ENCODE data around the gene GPHN. TPM values are rescaled to one million over a fixed set of nuclear protein-coding genes. Genes with fewer than 3 reads are reported as not detected.

Gene GPHN
- total RNA-seq, 6 donors from 2014 or later, result 24.4 to 45.1 (median 31.5) TPM

DNA sequence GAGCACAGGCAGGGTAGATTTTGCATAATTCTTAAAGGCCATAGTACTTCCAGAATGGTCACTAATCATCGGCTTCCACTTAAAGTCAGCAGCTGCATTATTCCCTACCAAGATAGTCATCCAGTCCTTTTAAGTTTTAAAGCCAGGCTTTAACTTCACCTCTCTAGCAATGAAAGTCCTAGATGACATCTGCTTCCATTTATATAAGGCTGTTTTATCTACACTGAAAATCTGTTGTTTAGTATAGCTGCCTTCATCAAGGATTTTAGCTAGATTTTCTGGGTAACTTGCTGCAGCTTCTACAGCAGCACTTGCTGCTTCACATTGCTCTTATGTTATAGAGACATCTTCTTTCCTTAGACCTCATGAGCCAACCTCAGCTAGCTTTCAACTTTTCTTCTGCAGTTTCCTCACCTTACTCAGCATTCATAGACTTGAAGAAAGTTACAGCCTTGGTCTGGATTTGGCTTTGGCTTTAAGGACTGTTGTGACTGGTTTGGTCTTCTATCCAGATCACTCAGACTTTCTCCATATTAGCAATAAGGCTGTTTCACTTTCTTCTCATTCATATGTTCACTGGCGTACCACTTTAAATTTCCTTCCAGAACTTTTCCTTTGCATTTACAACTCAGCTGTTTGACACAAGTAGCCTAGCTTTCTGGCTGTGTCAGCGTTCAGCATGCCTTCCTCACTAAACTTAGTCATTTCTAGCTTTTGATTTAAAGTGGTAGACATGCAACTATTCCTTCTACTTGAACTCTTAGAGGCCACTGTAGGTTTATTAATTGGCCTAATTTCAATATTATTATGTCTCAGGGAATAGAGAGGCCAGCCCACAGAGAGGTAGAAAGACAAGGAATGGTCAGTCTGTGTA lies 471.4 kb downstream of the GPHN start:
- TF ChIP-seq POLR2A (IDR thresholded peaks at IDR 0.05), result no peak
- TF ChIP-seq, protein P1, sequence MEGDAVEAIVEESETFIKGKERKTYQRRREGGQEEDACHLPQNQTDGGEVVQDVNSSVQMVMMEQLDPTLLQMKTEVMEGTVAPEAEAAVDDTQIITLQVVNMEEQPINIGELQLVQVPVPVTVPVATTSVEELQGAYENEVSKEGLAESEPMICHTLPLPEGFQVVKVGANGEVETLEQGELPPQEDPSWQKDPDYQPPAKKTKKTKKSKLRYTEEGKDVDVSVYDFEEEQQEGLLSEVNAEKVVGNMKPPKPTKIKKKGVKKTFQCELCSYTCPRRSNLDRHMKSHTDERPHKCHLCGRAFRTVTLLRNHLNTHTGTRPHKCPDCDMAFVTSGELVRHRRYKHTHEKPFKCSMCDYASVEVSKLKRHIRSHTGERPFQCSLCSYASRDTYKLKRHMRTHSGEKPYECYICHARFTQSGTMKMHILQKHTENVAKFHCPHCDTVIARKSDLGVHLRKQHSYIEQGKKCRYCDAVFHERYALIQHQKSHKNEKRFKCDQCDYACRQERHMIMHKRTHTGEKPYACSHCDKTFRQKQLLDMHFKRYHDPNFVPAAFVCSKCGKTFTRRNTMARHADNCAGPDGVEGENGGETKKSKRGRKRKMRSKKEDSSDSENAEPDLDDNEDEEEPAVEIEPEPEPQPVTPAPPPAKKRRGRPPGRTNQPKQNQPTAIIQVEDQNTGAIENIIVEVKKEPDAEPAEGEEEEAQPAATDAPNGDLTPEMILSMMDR (IDR thresholded peaks at IDR 0.05), result no peak
- no peak for TF ChIP-seq POLR2AphosphoS5 (IDR thresholded peaks at IDR 0.05)
- TF ChIP-seq EP300 (IDR thresholded peaks at IDR 0.05), result no peak
- H3K9me3 ChIP-seq, result no peaks in the 10 kb centered on the region
- no peak for DNase-seq
- H3K27me3 ChIP-seq, result no peaks in the 10 kb centered on the region
- no peak overlapping the region for H3K4me3 ChIP-seq
- H3K27ac ChIP-seq, result no peak overlapping the region
- H3K36me3 ChIP-seq, result no peaks in the 10 kb centered on the region
- whole genome bisulfite sequencing, 2 donors, result 85 to 90% methylated on average over 3 of the region's 3 CpGs
- no peaks in the 10 kb centered on the region for H3K4me1 ChIP-seq
- no peak for ATAC-seq (ENCODE audit: low FRiP score in 2 of 2)

DNA sequence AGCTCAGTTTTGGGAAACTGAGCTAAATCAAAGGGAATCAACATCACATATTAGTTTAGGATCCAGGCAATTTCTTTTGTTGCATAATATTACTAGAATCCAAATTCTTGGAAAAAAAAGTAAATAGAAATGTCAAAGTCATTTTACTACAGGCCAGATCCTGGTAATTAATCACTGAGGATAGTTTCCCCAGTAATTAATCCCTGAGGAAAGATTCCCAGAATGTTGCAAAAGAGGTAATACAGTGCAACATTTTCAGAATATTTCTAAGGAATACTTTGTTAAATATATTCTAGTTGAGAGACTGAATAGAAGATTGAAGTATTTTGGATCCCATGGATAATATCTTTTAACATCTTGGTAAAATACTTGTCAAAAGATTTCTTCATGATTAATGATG lies 474.3 kb downstream of the GPHN start:
- no peaks in the 10 kb centered on the region for H3K9me3 ChIP-seq
- no peak for DNase-seq
- H3K4me3 ChIP-seq, result no peak overlapping the region
- no peaks in the 10 kb centered on the region for H3K36me3 ChIP-seq
- ATAC-seq (ENCODE audit: low FRiP score in 2 of 2), result no peak
- H3K27me3 ChIP-seq, result no peaks in the 10 kb centered on the region
- H3K4me1 ChIP-seq, result no peaks in the 10 kb centered on the region
- TF ChIP-seq EP300 (IDR thresholded peaks at IDR 0.05), result no peak
- TF ChIP-seq POLR2A (IDR thresholded peaks at IDR 0.05), result no peak
- TF ChIP-seq POLR2AphosphoS5 (IDR thresholded peaks at IDR 0.05), result no peak
- TF ChIP-seq, protein P1 (IDR thresholded peaks at IDR 0.05), result no peak
- H3K27ac ChIP-seq, result no peak overlapping the region

DNA sequence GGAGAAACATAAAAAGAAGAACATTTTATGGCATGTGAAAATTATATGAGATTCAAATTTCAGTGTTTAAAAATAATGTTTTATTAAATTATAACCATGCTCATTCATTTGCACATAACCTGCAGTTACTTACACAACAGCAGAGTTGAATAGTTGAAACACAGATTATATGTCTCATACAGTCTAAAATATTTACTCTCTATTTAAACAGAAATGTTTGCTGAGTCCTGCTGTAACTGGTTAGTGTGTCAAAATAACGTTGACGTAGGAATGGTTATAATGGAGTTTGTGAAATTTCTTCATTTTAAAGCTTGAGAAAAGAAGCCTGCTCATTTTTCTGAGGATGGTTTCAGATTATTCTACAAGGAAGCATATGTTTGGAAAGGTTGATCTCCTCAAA lies 484.8 kb downstream of the GPHN start:
- H3K4me3 ChIP-seq, result no peak overlapping the region
- H3K36me3 ChIP-seq, result no peaks in the 10 kb centered on the region
- 85 to 96% methylated on average over 2 of the region's 2 CpGs for WGBS, 2 donors
- no peak for ATAC-seq (ENCODE audit: low FRiP score in 2 of 2)
- H3K27me3 ChIP-seq, result no peaks in the 10 kb centered on the region
- DNase-seq, result no peak
- no peaks in the 10 kb centered on the region for H3K9me3 ChIP-seq
- no peaks in the 10 kb centered on the region for H3K4me1 ChIP-seq
- TF ChIP-seq EP300 (IDR thresholded peaks at IDR 0.05), result no peak
- no peak overlapping the region for H3K27ac ChIP-seq

DNA sequence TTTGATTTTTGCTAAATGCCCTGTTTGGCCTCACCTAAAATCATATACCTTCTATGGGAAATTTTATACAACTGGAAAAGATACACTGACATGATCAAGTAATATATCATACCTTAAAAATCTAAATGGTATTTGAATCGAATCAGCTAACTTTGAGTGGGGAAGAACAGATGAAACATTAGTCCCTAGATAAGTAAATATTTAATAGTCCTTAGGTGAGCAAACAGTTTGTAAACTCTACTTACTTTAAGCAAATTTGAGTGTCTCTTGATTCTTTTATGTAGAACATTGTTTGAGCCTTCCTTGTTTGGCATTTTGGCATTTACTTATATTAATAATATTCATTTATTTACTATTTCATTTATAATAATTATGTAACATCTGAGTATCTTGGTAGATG lies 485.6 kb downstream of the GPHN start:
- no peaks in the 10 kb centered on the region for H3K9me3 ChIP-seq
- no peak overlapping the region for H3K27ac ChIP-seq
- no peaks in the 10 kb centered on the region for H3K4me1 ChIP-seq
- no peaks in the 10 kb centered on the region for H3K27me3 ChIP-seq
- DNase-seq, result no peak
- no peak for ATAC-seq (ENCODE audit: low FRiP score in 2 of 2)
- H3K36me3 ChIP-seq, result no peaks in the 10 kb centered on the region
- WGBS, 2 donors, result 70 to 75% methylated on average over 1 of the region's 1 CpG
- H3K4me3 ChIP-seq, result no peak overlapping the region
- no peak for TF ChIP-seq POLR2AphosphoS5 (IDR thresholded peaks at IDR 0.05)

DNA sequence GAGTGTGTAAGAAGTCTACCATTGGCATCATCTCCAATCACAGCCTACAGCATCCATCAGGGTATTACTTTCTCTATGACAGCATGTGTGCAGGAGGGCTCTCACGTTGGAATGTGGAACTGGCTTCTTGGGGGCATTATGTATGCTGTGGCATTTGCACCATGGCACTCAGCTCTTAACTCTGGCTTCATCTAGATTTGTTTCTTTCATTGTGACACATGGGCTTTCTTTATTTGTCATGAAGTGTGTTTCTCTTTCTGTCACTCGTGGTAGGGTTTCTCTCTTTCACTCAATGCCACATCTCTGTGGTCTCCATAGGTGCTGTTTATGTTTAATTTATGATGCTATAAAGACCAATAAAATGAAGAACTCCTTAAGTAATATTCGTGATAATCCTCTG lies 490.1 kb downstream of the GPHN start:
- no peak overlapping the region for H3K4me3 ChIP-seq
- no peaks in the 10 kb centered on the region for H3K4me1 ChIP-seq
- WGBS, 2 donors, result 85 to 87% methylated on average over 3 of the region's 3 CpGs
- no peaks in the 10 kb centered on the region for H3K27me3 ChIP-seq
- no peaks in the 10 kb centered on the region for H3K36me3 ChIP-seq
- H3K27ac ChIP-seq, result no peak overlapping the region
- TF ChIP-seq POLR2A (IDR thresholded peaks at IDR 0.05), result no peak
- TF ChIP-seq, protein P1 (IDR thresholded peaks at IDR 0.05), result no peak
- TF ChIP-seq EP300 (IDR thresholded peaks at IDR 0.05), result no peak
- TF ChIP-seq POLR2AphosphoS5 (IDR thresholded peaks at IDR 0.05), result no peak
- ATAC-seq (ENCODE audit: low FRiP score in 2 of 2) (no peak), DNase-seq (no peak)
- H3K9me3 ChIP-seq, result no peaks in the 10 kb centered on the region

DNA sequence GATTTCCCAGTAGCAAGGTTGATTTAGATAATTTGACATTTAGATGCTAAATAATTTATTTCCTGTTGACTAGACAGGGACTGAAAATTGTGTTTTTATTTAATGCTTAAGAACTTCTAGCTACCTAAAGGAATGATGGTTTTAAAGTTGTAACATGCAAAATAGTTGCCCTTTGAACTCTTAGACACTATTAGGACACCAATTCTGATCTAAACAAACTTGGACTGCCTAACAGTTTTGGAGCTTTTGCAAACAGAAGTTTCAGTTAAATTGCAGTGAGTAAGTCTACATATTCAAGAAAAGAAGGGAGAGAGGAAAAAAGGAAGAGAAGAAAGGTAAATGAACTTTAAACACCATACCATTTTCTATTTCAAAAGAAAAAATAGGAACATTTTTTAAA lies 492.0 kb downstream of the GPHN start:
- no peaks in the 10 kb centered on the region for H3K27me3 ChIP-seq
- ATAC-seq (ENCODE audit: low FRiP score in 2 of 2) (no peak), DNase-seq (no peak)
- H3K4me3 ChIP-seq, result no peak overlapping the region
- H3K27ac ChIP-seq, result no peak overlapping the region
- no peaks in the 10 kb centered on the region for H3K9me3 ChIP-seq
- H3K36me3 ChIP-seq, result no peaks in the 10 kb centered on the region
- no peaks in the 10 kb centered on the region for H3K4me1 ChIP-seq
- TF ChIP-seq, protein P1 (IDR thresholded peaks at IDR 0.05), result no peak

Data from upper lobe of left lung (tissue), 6 donors.